DND-41 (cell line): ENCODE measurements around the gene PRKAB1.

Source experiments
- ATAC-seq: fragments of 200-7000 bp; cut with Tn5 transposase; 3 replicates; pipeline ENCODE4 v1.9.1; 2021; ENCODE audit warnings: low read depth; ENCODE audit not compliant: insufficient read depth
- DNase-seq: peaks from one replicate; pipeline ENCODE4 v3.0.0-alpha.2; 2020
- H2AFZ ChIP-seq: 2 replicates; pipeline ENCODE4 v1.6.0; 2012; ENCODE audit warnings: low read depth, low read length
- H3K27ac ChIP-seq: 2 replicates; pipeline ENCODE4 v1.5.1; 2012; ENCODE audit warnings: low read length, inconsistent platforms
- H3K27me3 ChIP-seq: fragments of 200-600 bp; sonication (generic); 2 replicates; pipeline ENCODE4 v1.6.0; 2012; ENCODE audit warnings: low read length, mild to moderate bottlenecking, inconsistent platforms; ENCODE audit not compliant: insufficient read depth, poor library complexity
- H3K36me3 ChIP-seq: 2 replicates; pipeline ENCODE4 v1.5.1; 2012; ENCODE audit warnings: low read length, inconsistent platforms; ENCODE audit not compliant: insufficient read depth
- H3K4me1 ChIP-seq: 2 replicates; pipeline ENCODE4 v1.5.1; 2012; ENCODE audit warnings: mild to moderate bottlenecking, low read length; ENCODE audit not compliant: insufficient read depth
- H3K4me2 ChIP-seq: 2 replicates; pipeline ENCODE4 v1.6.0; 2012; ENCODE audit warnings: mild to moderate bottlenecking, moderate library complexity, low read length, inconsistent platforms; ENCODE audit not compliant: insufficient read depth
- H3K4me3 ChIP-seq, 2 experiments: fragments of 200-600 bp in 1 of 2; shearing (Covaris generic) in 1 of 2; 2 replicates each; pipeline ENCODE4 v1.5.1; 2012 to 2016; ENCODE audit warnings: inconsistent platforms in 2 of 2, low read length in 2 of 2, mild to moderate bottlenecking in 2 of 2, low read depth in 1 of 2, moderate library complexity in 1 of 2
- H3K79me2 ChIP-seq: 2 replicates; pipeline ENCODE4 v1.6.0; 2012; ENCODE audit warnings: low read length, inconsistent platforms; ENCODE audit not compliant: insufficient read depth
- H3K9ac ChIP-seq: 2 replicates; pipeline ENCODE4 v1.6.0; 2012; ENCODE audit warnings: low read depth, mild to moderate bottlenecking, inconsistent platforms, low read length, moderate library complexity
- H3K9me3 ChIP-seq: 2 replicates; pipeline ENCODE4 v1.5.1; 2012; ENCODE audit warnings: low read length, moderate library complexity, mild to moderate bottlenecking, inconsistent platforms; ENCODE audit not compliant: insufficient read depth, severe bottlenecking
- H4K20me1 ChIP-seq: 2 replicates; pipeline ENCODE4 v1.6.0; 2012; ENCODE audit warnings: low read length; ENCODE audit not compliant: insufficient read depth
- CTCF ChIP-seq: IDR thresholded peaks from 2 replicates; pipeline ENCODE4 v1.5.1; 2012; ENCODE audit warnings: borderline replicate concordance, low read length, moderate library complexity, mild to moderate bottlenecking; ENCODE audit not compliant: poor library complexity, severe bottlenecking; ENCODE audit errors: extremely low read depth
- EZH2 ChIP-seq: IDR thresholded peaks from 3 replicates; pipeline ENCODE4 v1.6.1; 2012; ENCODE audit warnings: borderline replicate concordance, low read depth, mild to moderate bottlenecking, moderate library complexity, low read length, inconsistent platforms; ENCODE audit not compliant: severe bottlenecking

The PRKAB1 gene

DNA sequence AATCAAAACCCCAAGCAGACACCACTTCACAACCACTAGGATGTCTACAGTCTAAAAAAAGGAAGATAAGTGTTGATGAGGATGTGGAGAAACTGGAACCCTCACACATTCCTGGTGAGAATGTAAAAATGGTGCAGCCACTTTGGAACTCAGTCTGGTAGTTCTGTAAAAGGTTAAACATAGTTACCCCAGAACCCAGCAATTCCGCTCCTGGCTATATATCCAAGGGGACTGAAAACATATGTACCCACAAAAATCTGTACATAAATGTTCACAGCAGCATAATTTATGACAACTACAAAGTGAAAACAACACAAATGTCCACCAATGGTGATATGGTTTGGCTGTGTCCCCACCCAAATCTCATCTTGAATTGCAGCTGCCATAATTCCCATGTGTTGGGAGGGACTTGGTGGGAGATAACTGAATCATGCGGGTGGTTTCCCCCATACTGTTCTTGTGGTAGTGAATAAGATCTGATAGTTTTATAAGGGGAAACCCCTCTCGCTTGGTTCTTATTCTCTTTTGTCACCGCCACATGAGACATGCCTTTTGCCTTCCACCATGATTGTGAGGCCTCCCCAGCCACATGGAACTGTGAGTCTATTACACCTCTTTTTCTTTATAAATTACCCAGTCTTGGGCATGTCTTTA lies 46.8 kb downstream of the PRKAB1 start:
- H3K27me3 ChIP-seq: no peaks in the 10 kb centered on the region
- no peak overlapping the region for H3K4me2 ChIP-seq
- no peaks in the 10 kb centered on the region for H3K79me2 ChIP-seq
- peaks cover 92% of the 10 kb centered on the region for H3K36me3 ChIP-seq
- no peak overlapping the region for H3K4me3 ChIP-seq
- DNase-seq (no peak), ATAC-seq (no peak)
- no peak overlapping the region for H3K9ac ChIP-seq
- H3K4me1 ChIP-seq: no peaks in the 10 kb centered on the region
- H4K20me1 ChIP-seq: no peaks in the 10 kb centered on the region
- no peak overlapping the region for H3K27ac ChIP-seq
- H2AFZ ChIP-seq: no peak overlapping the region
- no peaks in the 10 kb centered on the region for H3K9me3 ChIP-seq
- TF ChIP-seq EZH2: no peak
- TF ChIP-seq CTCF: no peak

- H3K27ac ChIP-seq: no peak overlapping the region
- no peak for ATAC-seq
- no peak overlapping the region for H3K9ac ChIP-seq
- H2AFZ ChIP-seq: no peak overlapping the region
- no peaks in the 10 kb centered on the region for H3K79me2 ChIP-seq
- TF ChIP-seq CTCF (no peak), EZH2 (no peak)
- H3K9me3 ChIP-seq: no peaks in the 10 kb centered on the region
- no peaks in the 10 kb centered on the region for H3K4me1 ChIP-seq
- no peaks in the 10 kb centered on the region for H3K27me3 ChIP-seq
- no peak for DNase-seq
- no peak overlapping the region for H3K4me3 ChIP-seq
- H4K20me1 ChIP-seq: no peaks in the 10 kb centered on the region
- H3K4me2 ChIP-seq: no peak overlapping the region
- peaks cover 92% of the 10 kb centered on the region for H3K36me3 ChIP-seq
These were observed 47.3 kb downstream of the PRKAB1 start for GRCh38 chr12:119715268-119715620.

GRCh38 chr12:119718141-119718540 lies 50.2 kb downstream of the PRKAB1 start:
- no peak overlapping the region for H3K4me2 ChIP-seq
- H3K36me3 ChIP-seq: peaks cover 89% of the 10 kb centered on the region
- H3K9ac ChIP-seq: no peak overlapping the region
- no peaks in the 10 kb centered on the region for H3K4me1 ChIP-seq
- H3K27me3 ChIP-seq: no peaks in the 10 kb centered on the region
- no peak overlapping the region for H2AFZ ChIP-seq
- ATAC-seq (no peak), DNase-seq (no peak)
- TF ChIP-seq EZH2: no peak
- no peak for TF ChIP-seq CTCF
- H4K20me1 ChIP-seq: no peaks in the 10 kb centered on the region
- H3K27ac ChIP-seq: no peak overlapping the region
- H3K79me2 ChIP-seq: no peaks in the 10 kb centered on the region
- no peak overlapping the region for H3K4me3 ChIP-seq
- H3K9me3 ChIP-seq: no peaks in the 10 kb centered on the region
